Fibroblast of lung (primary cell): Measurements from ENCODE around the gene CHCHD6.

Experiments used
- EZH2 ChIP-seq: IDR thresholded peaks from 2 replicates; pipeline ENCODE4 v1.5.1; 2012; ENCODE audit warnings: low read length, control low read depth, mild to moderate bottlenecking; ENCODE audit errors: missing control alignments
- TF ChIP-seq, protein P1 (sequence below), 2 donors: IDR thresholded peaks in 1 of 2; conservative IDR thresholded peaks in 1 of 2; 1 replicate in 1 of 2; 2 replicates in 1 of 2; pipeline ENCODE4 v1.5.1; 2011 to 2012; ENCODE audit warnings: low read length in 2 of 2, control low read depth in 1 of 2, inconsistent platforms in 1 of 2, low read depth in 1 of 2, mild to moderate bottlenecking in 1 of 2

DNA sequence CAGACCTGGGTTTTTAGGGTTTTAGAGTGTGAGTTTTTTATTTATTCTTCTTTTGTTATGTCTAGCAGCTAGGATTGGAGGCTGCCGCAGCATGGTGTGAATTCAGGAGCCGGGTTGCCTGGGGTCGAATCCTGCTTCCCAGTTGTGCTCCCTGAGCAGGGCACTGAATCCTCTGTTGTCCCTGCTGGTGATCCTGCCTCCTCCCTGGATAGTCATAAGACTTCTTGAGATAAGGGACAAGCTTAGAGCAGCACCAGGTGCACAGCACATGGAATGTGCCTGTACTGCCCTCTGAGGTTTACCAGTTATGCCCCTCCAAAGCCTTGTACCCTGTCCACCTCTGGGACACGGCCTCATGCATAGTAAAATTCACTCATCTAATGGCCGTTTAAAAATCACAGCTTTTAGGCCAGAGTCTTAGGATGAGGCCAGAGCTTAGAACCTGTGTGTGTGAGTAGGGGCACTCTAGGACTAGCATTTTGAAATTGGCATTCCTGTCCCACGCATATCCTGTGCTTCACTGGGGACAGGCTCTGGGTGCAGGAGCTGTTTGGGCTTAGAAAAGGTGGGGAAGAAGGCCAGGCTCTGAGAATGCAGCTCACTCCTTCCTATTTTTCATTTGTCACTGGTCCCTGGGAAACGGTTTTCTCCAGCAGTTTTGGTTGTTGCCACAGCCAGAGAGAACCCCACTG, 47.7 kb downstream of the CHCHD6 start:
- TF ChIP-seq, protein P1, sequence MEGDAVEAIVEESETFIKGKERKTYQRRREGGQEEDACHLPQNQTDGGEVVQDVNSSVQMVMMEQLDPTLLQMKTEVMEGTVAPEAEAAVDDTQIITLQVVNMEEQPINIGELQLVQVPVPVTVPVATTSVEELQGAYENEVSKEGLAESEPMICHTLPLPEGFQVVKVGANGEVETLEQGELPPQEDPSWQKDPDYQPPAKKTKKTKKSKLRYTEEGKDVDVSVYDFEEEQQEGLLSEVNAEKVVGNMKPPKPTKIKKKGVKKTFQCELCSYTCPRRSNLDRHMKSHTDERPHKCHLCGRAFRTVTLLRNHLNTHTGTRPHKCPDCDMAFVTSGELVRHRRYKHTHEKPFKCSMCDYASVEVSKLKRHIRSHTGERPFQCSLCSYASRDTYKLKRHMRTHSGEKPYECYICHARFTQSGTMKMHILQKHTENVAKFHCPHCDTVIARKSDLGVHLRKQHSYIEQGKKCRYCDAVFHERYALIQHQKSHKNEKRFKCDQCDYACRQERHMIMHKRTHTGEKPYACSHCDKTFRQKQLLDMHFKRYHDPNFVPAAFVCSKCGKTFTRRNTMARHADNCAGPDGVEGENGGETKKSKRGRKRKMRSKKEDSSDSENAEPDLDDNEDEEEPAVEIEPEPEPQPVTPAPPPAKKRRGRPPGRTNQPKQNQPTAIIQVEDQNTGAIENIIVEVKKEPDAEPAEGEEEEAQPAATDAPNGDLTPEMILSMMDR (conservative IDR thresholded peaks at IDR 0.05 in 1 of 2, IDR thresholded peaks at IDR 0.05 in 1 of 2; ENCODE audit: low read depth in 1 of 2, low read length in 2 of 2) = no peak
- TF ChIP-seq EZH2 = no peak
